CD4-positive, alpha-beta T cell treated with Interleukin-1 beta for 1 hour (primary cell): Measurements from ENCODE around the gene SUCLG2.

Source experiments
- DNase-seq, 2 donors: peaks; one replicate each; pipeline ENCODE4 v3.0.0-alpha.2; 2020 to 2022

Gene SUCLG2

GRCh38 chr3:67380118-67380517 is 274.3 kb downstream of the SUCLG2 start:
- DNase-seq: no peak

- no peak for DNase-seq
Observed at GRCh38 chr3:67377299-67377698, 277.1 kb downstream of the SUCLG2 start.

GRCh38 chr3:67376416-67376815 is 278.0 kb downstream of the SUCLG2 start:
- no peak for DNase-seq

GRCh38 chr3:67375976-67376375 is 278.4 kb downstream of the SUCLG2 start:
- no peak for DNase-seq

GRCh38 chr3:67362686-67363085 is 291.7 kb downstream of the SUCLG2 start:
- no peak for DNase-seq

GRCh38 chr3:67361770-67362169 is 292.6 kb downstream of the SUCLG2 start:
- DNase-seq: no peak

- no peak for DNase-seq
Observed at GRCh38 chr3:67361323-67361722, 293.1 kb downstream of the SUCLG2 start.

GRCh38 chr3:67357610-67358458 is 296.6 kb downstream of the SUCLG2 start:
- DNase-seq: no peak

GRCh38 chr3:67349551-67350174 is 304.7 kb downstream of the SUCLG2 start:
- DNase-seq: no peak

GRCh38 chr3:67346081-67346480 is 308.3 kb downstream of the SUCLG2 start:
- DNase-seq: no peak

GRCh38 chr3:67335813-67336212 is 318.6 kb downstream of the SUCLG2 start:
- no peak for DNase-seq

- no peak for DNase-seq
Observed at GRCh38 chr3:67334588-67334987, 319.8 kb downstream of the SUCLG2 start.

- DNase-seq: no peak
Observed at GRCh38 chr3:67329358-67329757, 325.1 kb downstream of the SUCLG2 start.

- DNase-seq: no peak
Observed at GRCh38 chr3:67327582-67327981, 326.8 kb downstream of the SUCLG2 start.

- DNase-seq: no peak
Observed at GRCh38 chr3:67325231-67325630, 329.2 kb downstream of the SUCLG2 start.
